GM18861 (cell line): ENCODE data around the gene APEH.

ENCODE experiments used
- ATAC-seq: cut with Tn5 transposase; IDR thresholded peaks from one replicate; pipeline ENCODE4 v1.9.1; 2021; ENCODE audit not compliant: unreplicated experiment

APEH gene

GRCh38 chr3:49711489-49711888 is 37.3 kb downstream of the APEH start:
- no peak for ATAC-seq

- no peak for ATAC-seq
Observed at GRCh38 chr3:49712166-49712565, 38.0 kb downstream of the APEH start.

GRCh38 chr3:49712631-49713317 is 38.6 kb downstream of the APEH start:
- ATAC-seq: no peak

- ATAC-seq: no peak
Observed at GRCh38 chr3:49713336-49714105, 39.4 kb downstream of the APEH start.

- ATAC-seq: no peak
Observed at GRCh38 chr3:49714728-49715550, 40.8 kb downstream of the APEH start.

- ATAC-seq: no peak
Observed at GRCh38 chr3:49715611-49716121, 41.5 kb downstream of the APEH start.

- ATAC-seq: no peak
Observed at GRCh38 chr3:49716169-49716568, 42.0 kb downstream of the APEH start.

- no peak for ATAC-seq
Observed at GRCh38 chr3:49716691-49717210, 42.6 kb downstream of the APEH start.

- no peak for ATAC-seq
Observed at GRCh38 chr3:49717211-49717958, 43.2 kb downstream of the APEH start.

- no peak for ATAC-seq
Observed at GRCh38 chr3:49717959-49718857, 44.1 kb downstream of the APEH start.

GRCh38 chr3:49718858-49719213 is 44.7 kb downstream of the APEH start:
- no peak for ATAC-seq

GRCh38 chr3:49719214-49719884 is 45.2 kb downstream of the APEH start, which contains the start of gene AMIGO3:
Gene AMIGO3 (minus strand): TSS chr3:49719684. CDS start chr3:49719465, 219 bp downstream.
- peak; percentile 37 for ATAC-seq

- no peak for ATAC-seq
Observed at GRCh38 chr3:49720855-49721595, 46.9 kb downstream of the APEH start.

GRCh38 chr3:49721596-49721895 is 47.4 kb downstream of the APEH start:
- no peak for ATAC-seq

GRCh38 chr3:49721896-49722781 is 48.0 kb downstream of the APEH start:
- ATAC-seq: no peak

- no peak for ATAC-seq
Observed at GRCh38 chr3:49722896-49723295, 48.7 kb downstream of the APEH start.

GRCh38 chr3:49723296-49723627 is 49.1 kb downstream of the APEH start:
- ATAC-seq: no peak
